Natural killer cell (primary cell): Measurements from ENCODE around the gene CTBS. TPM values are rescaled to one million over a fixed set of nuclear protein-coding genes. Genes with fewer than 3 reads are reported as not detected.
A peak's percentile ranks its signal among the peaks of the same experiment; 100 is the strongest.

Experiments used
- ATAC-seq, 3 donors: fragments of 150-1000 bp in 2 of 3; fragments of 200-7000 bp in 1 of 3; cut with Tn5 transposase; 1 replicate in 1 of 3; 2 replicates in 2 of 3; pipeline ENCODE4 v1.10.0; 2021; ENCODE audit warnings: mild to moderate bottlenecking in 2 of 3, moderate library complexity in 2 of 3
- DNase-seq, 2 donors: peaks; one replicate each; pipeline versions ENCODE4 v3.0.0 to v3.0.0-alpha.2; 2013 to 2021; ENCODE audit warnings: mixed read lengths in 1 of 2
- H3K27ac ChIP-seq: one replicate; pipeline ENCODE4 v1.5.1; 2013; ENCODE audit warnings: mild to moderate bottlenecking, low read length
- H3K27me3 ChIP-seq: one replicate; pipeline ENCODE4 v1.6.1; 2013; ENCODE audit warnings: low read length; ENCODE audit not compliant: control insufficient read depth, insufficient read depth
- H3K36me3 ChIP-seq: one replicate; pipeline ENCODE4 v1.6.1; 2013; ENCODE audit warnings: low read length; ENCODE audit not compliant: control insufficient read depth, insufficient read depth
- H3K4me1 ChIP-seq: one replicate; pipeline ENCODE4 v1.6.1; 2013; ENCODE audit warnings: low read length; ENCODE audit not compliant: control insufficient read depth, insufficient read depth
- H3K4me3 ChIP-seq: one replicate; pipeline ENCODE4 v1.5.1; 2013; ENCODE audit warnings: low read length
- H3K9me3 ChIP-seq: one replicate; pipeline ENCODE4 v1.6.1; 2013; ENCODE audit warnings: low read length; ENCODE audit not compliant: control insufficient read depth, insufficient read depth
- H3K27ac Mint-ChIP-seq, 2 donors: one replicate each; pipeline ENCODE4 v1.8.0; 2022; ENCODE audit warnings: mild to moderate bottlenecking in 2 of 2, mixed read lengths in 2 of 2, moderate library complexity in 1 of 2
- H3K27me3 Mint-ChIP-seq, 2 donors: one replicate each; pipeline ENCODE4 v1.8.0; 2022; ENCODE audit warnings: low read depth in 2 of 2, mixed read lengths in 2 of 2
- H3K36me3 Mint-ChIP-seq: one replicate; pipeline ENCODE4 v1.8.0; 2022; ENCODE audit warnings: mixed read lengths
- H3K4me1 Mint-ChIP-seq, 2 donors: one replicate each; pipeline ENCODE4 v1.8.0; 2022; ENCODE audit warnings: mixed read lengths in 2 of 2
- H3K4me3 Mint-ChIP-seq: one replicate; pipeline ENCODE4 v1.8.0; 2022; ENCODE audit warnings: mild to moderate bottlenecking, moderate library complexity, mixed read lengths
- H3K9me3 Mint-ChIP-seq, 2 donors: one replicate each; pipeline ENCODE4 v1.8.0; 2022; ENCODE audit warnings: mixed read lengths in 2 of 2
- CTCF ChIP-seq: fragments of 200-600 bp; IDR thresholded peaks from one replicate; pipeline ENCODE4 v1.8.0; 2022; ENCODE audit warnings: antibody characterized with exemption
- WGBS: methylation state at CpG from one replicate; pipeline ENCODE4 v1.1.7; 2013; ENCODE audit warnings: missing lambda C conversion rate; ENCODE audit not compliant: insufficient coverage; 5-methylcytosine and 5-hydroxymethylcytosine counted together
- intact Hi-C: fragments of 100-400 bp; cut with micrococcal nuclease; formaldehyde crosslinking; loops from one replicate; pipeline ENCODE4 v1.14.2; 2022
- total RNA-seq, 4 donors: library from RNA; stranded (reverse); fragments of 120-200 nt in 1 of 4; gene quantifications; one replicate each; pipeline versions ENCODE4 v1.2.3 to v1.2.4, GENCODE V29; 2013 to 2022

The CTBS gene
- total RNA-seq, 3 donors from 2014 or later (not counting 1 experiment from before 2014, with no cell fraction given): 14.4 to 19.9 (median 17.1) TPM

GRCh38 chr1:84505493-84506001 lies 68.7 kb downstream of the CTBS start:
- WGBS: under 1% methylated on average over 47 of the region's 47 CpGs
- H3K27ac Mint-ChIP-seq: peak overlapping the region; percentile 91 to 93

GRCh38 chr1:84504580-84505492 lies 69.4 kb downstream of the CTBS start:
- DNase-seq (peak in 1 of 2 donors; percentile 43), ATAC-seq (no peak)
- Histone ChIP-seq H3K27me3 (no peaks in the 10 kb centered on the region), H3K36me3 (peaks cover 6% of the 10 kb centered on the region), H3K4me1 (peaks cover 5% of the 10 kb centered on the region), H3K9me3 (no peaks in the 10 kb centered on the region), H3K4me3 (peak overlapping the region; percentile 92), H3K27ac (peak overlapping the region; percentile 98)
- H3K36me3 Mint-ChIP-seq: no peaks in the 10 kb centered on the region
- intact Hi-C loops: loop anchor here (5.0 to 10.0 kb wide), 2 partner anchors 117 to 360 kb away; partner anchors contain the start of gene PRKACB
- TF ChIP-seq CTCF: no peak
- H3K9me3 Mint-ChIP-seq: no peaks in the 10 kb centered on the region
- peak overlapping the region; percentile 91 to 93 for H3K27ac Mint-ChIP-seq
- WGBS: 10% methylated on average over 17 of the region's 17 CpGs
- peaks cover 42 to 60% of the 10 kb centered on the region in 2 donors for H3K4me1 Mint-ChIP-seq
- peak overlapping the region; percentile 95 for H3K4me3 Mint-ChIP-seq
- no peaks in the 10 kb centered on the region for H3K27me3 Mint-ChIP-seq

More at GRCh38 chr1:84505493-84506001, 68.7 kb downstream of the CTBS start:
- H3K4me1 ChIP-seq: peaks cover 5% of the 10 kb centered on the region
- no peaks in the 10 kb centered on the region for H3K9me3 ChIP-seq
- Mint-ChIP-seq H3K4me1 (peaks cover 38 to 55% of the 10 kb centered on the region in 2 donors), H3K4me3 (peak overlapping the region; percentile 97), H3K9me3 (no peaks in the 10 kb centered on the region), H3K36me3 (no peaks in the 10 kb centered on the region), H3K27me3 (no peaks in the 10 kb centered on the region)
- peaks cover 5% of the 10 kb centered on the region for H3K36me3 ChIP-seq
- DNase-seq (no peak), ATAC-seq (peak; percentile 33 to 61 (median 57))
- TF ChIP-seq CTCF: no peak
- H3K4me3 ChIP-seq: peak overlapping the region; percentile 92
- peak overlapping the region; percentile 98 for H3K27ac ChIP-seq
- intact Hi-C loops: loop anchor here (1.0 to 10.0 kb wide), 6 partner anchors 26 to 361 kb away; partner anchors contain the start of genes CTBS, PRKACB, RPF1 and SSX2IP
- no peaks in the 10 kb centered on the region for H3K27me3 ChIP-seq

GRCh38 chr1:84502927-84503326 lies 71.3 kb downstream of the CTBS start:
- intact Hi-C loops: loop anchor here (10.0 kb wide), 1 partner anchor 358 kb away; the partner anchor contains the start of gene PRKACB
- H3K4me1 Mint-ChIP-seq: peaks cover 42 to 60% of the 10 kb centered on the region in 2 donors

More at GRCh38 chr1:84502927-84503326, 71.3 kb downstream of the CTBS start:
- Mint-ChIP-seq H3K27me3 (no peaks in the 10 kb centered on the region), H3K4me3 (no peak overlapping the region), H3K9me3 (no peaks in the 10 kb centered on the region), H3K36me3 (no peaks in the 10 kb centered on the region), H3K27ac (no peak overlapping the region)
- ATAC-seq (no peak), DNase-seq (no peak)
- Histone ChIP-seq H3K36me3 (peaks cover 20% of the 10 kb centered on the region), H3K4me3 (no peak overlapping the region), H3K4me1 (peaks cover 5% of the 10 kb centered on the region), H3K9me3 (no peaks in the 10 kb centered on the region), H3K27me3 (no peaks in the 10 kb centered on the region), H3K27ac (no peak overlapping the region)
- 63% methylated on average over 5 of the region's 5 CpGs for WGBS
- TF ChIP-seq CTCF: no peak

Other genes starting within 250 kb of the CTBS start
- not detected for gene DNASE2B, start 176.0 kb downstream of the CTBS start, total RNA-seq
- gene RPF1, start 95.2 kb downstream of the CTBS start, total RNA-seq: 10 to 100 TPM; 50.0 to 53.0 (median 50.0) TPM
- 1 to 10 TPM in 2 of 3 donors, under 1 TPM in 1; 0.63 to 4.1 (median 2.1) TPM for gene SPATA1, start 68.1 kb downstream of the CTBS start, total RNA-seq
- gene GNG5, start 67.9 kb downstream of the CTBS start, total RNA-seq: 10 to 100 TPM; 49.5 to 62.3 (median 57.5) TPM
- 10 to 100 TPM; 24.2 to 35.8 (median 27.2) TPM for gene SSX2IP, start 116.0 kb upstream of the CTBS start, total RNA-seq